NB4 (cell line): ENCODE data around the gene DOCK9.

Experiments
- DNase-seq: peaks from one replicate; pipeline ENCODE4 v3.0.0; 2010; ENCODE audit warnings: low read depth
- H3K4me3 ChIP-seq: one replicate; pipeline ENCODE4 v1.5.1; 2011; ENCODE audit warnings: mild to moderate bottlenecking, low read depth, low read length, moderate library complexity
- MYC ChIP-seq: IDR thresholded peaks from 2 replicates; pipeline ENCODE4 v1.6.1; 2011; ENCODE audit warnings: low read depth, low read length
- POLR2A ChIP-seq: IDR thresholded peaks from 2 replicates; pipeline ENCODE4 v1.6.1; 2011; ENCODE audit warnings: mild to moderate bottlenecking; ENCODE audit not compliant: insufficient read length; ENCODE audit errors: extremely low read depth
- TF ChIP-seq, protein P1 (sequence below): IDR thresholded peaks from one replicate; pipeline ENCODE4 v1.5.1; 2012; ENCODE audit warnings: low read depth, low read length
- TF ChIP-seq, protein P2 (sequence below): IDR thresholded peaks from 2 replicates; pipeline ENCODE4 v1.6.1; 2011; ENCODE audit warnings: low read depth, low read length

Gene DOCK9

DNA sequence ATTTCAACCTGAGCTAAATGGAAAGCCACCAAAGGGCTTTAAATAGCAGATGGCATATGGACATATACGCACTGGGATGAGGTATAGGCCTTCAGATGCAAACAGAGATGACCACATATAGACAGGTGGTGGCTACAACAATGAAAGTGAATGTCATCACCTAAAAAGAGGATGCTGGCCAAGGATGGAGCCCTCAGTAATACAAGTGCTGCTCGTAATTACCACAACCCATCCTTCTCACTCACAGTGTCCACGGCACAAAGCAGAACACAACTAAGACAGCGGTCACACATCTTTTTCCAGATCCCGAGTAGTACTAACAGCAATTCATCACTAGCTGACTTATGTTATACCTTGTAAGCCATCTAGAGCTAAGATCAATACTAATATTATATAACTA, 18.2 kb upstream of the DOCK9 start:
- DNase-seq: no peak
- TF ChIP-seq, protein P1, sequence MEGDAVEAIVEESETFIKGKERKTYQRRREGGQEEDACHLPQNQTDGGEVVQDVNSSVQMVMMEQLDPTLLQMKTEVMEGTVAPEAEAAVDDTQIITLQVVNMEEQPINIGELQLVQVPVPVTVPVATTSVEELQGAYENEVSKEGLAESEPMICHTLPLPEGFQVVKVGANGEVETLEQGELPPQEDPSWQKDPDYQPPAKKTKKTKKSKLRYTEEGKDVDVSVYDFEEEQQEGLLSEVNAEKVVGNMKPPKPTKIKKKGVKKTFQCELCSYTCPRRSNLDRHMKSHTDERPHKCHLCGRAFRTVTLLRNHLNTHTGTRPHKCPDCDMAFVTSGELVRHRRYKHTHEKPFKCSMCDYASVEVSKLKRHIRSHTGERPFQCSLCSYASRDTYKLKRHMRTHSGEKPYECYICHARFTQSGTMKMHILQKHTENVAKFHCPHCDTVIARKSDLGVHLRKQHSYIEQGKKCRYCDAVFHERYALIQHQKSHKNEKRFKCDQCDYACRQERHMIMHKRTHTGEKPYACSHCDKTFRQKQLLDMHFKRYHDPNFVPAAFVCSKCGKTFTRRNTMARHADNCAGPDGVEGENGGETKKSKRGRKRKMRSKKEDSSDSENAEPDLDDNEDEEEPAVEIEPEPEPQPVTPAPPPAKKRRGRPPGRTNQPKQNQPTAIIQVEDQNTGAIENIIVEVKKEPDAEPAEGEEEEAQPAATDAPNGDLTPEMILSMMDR: no peak
- TF ChIP-seq, protein P2, sequence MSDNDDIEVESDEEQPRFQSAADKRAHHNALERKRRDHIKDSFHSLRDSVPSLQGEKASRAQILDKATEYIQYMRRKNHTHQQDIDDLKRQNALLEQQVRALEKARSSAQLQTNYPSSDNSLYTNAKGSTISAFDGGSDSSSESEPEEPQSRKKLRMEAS: no peak
- TF ChIP-seq POLR2A (no peak), MYC (no peak)
- no peak overlapping the region for H3K4me3 ChIP-seq

DNA sequence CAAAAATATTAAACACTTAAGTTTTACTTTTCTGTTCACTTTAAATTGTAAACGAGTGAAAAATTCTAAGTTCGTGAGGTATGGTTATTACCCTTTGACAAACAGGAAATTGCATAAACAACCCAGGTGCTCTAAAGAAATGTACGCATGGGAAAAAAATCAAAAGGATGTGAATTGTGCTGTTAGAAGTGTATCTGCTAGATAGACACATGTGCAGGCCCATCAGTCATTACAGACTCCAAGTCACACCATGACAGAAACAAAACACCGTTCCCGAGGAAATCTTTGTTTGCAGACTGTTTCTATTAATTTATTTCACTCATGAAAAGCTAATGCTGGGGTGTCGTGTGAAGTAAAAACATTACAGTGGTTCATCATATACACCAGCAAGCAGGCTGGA, 17.0 kb upstream of the DOCK9 start:
- DNase-seq: no peak
- H3K4me3 ChIP-seq: no peak overlapping the region
- TF ChIP-seq POLR2A (no peak), MYC (no peak)
- TF ChIP-seq, protein P1: no peak
- TF ChIP-seq, protein P2: no peak

DNA sequence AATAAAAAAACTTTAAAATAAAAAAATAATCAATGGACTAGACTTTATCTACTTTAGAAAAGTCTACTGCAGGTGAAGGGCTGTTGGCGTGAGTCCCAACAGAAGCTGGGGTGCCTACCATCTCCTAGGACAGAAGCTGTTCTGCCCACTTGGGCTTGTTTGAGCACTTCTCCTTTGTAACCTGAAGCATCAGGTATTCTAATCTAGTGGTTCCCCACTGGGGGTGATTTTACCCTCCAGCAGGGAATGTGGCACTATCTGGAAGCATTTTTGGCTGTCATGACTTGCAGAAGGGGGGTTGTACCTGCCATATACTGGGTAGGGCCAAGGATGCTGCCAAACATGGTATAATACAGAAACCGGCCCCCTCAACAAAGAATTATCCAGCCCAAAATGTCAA, 16.2 kb upstream of the DOCK9 start:
- no peak overlapping the region for H3K4me3 ChIP-seq
- TF ChIP-seq POLR2A: no peak
- TF ChIP-seq, protein P2: no peak
- TF ChIP-seq MYC: no peak
- TF ChIP-seq, protein P1: no peak
- no peak for DNase-seq

DNA sequence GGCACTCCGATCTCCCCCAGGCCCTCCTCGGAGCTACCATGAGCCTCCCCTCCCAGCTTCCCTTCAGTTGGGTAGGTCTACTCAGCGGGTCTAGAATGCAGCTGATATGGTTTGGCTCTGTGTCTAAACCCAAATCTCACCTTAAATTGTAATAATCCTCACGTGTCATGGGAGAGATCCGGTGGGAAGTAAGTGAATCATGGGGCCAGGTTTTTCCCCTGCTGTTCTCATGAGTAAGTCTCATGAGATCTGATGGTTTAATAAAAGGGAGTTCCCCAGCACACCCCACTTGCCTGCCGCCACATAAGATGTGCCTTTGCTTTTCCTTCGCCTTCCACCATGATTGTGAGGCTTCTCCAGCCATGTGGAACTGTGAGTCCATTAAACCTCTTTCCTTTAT, 14.5 kb upstream of the DOCK9 start:
- DNase-seq: no peak
- TF ChIP-seq MYC: no peak
- TF ChIP-seq, protein P2: no peak
- TF ChIP-seq, protein P1: no peak
- TF ChIP-seq POLR2A: no peak
- no peak overlapping the region for H3K4me3 ChIP-seq

DNA sequence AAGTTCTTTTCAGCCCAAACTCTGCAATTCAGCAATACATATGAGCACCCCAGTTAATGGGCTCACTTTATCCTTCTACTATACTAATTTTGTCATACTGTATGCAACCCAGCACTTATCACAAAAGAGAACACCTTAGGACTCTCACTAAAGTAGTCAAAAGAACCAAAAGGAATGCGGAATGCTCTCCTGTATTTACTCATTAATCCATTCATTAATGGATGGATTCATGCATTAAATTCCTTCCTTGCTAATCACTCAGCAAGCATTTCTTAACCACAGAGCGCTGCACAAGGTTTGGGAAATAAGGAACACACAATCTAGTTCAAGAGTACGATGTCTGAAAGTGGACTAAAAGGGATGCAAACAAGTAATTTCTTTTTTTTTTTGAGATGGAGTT, 12.8 kb upstream of the DOCK9 start:
- no peak for DNase-seq
- TF ChIP-seq, protein P2: no peak
- TF ChIP-seq, protein P1: no peak
- TF ChIP-seq POLR2A: no peak
- TF ChIP-seq MYC: no peak
- H3K4me3 ChIP-seq: no peak overlapping the region
